Activated naive CD8-positive, alpha-beta T cell treated with anti-CD3 and anti-CD28 coated beads, Interleukin-2, amount 10 ng/mL, durations not matched to agents 7 days and 5 days (primary cell): Measurements from ENCODE around the gene PRKG1. TPM values are rescaled to one million over a fixed set of nuclear protein-coding genes. Genes with fewer than 3 reads are reported as not detected.
"Not testable (repeated sequence)": the region's sequence is repeated elsewhere in the genome, so short reads cannot be mapped to it uniquely, and the experiment has no call there.

Experiments used
- ATAC-seq: fragments of 150-1000 bp; cut with Tn5 transposase; one replicate; pipeline ENCODE4 v1.10.0; 2021; ENCODE audit warnings: low read depth, moderate library complexity
- POLR2A ChIA-PET: fragments of 350-600 bp; sonication (Branson Sonifier 250); formaldehyde crosslinking; loops from one replicate; lab custom pipeline; 2021; ENCODE audit warnings: antibody characterized with exemption; lab: Charles Lee
- DNase-seq: peaks from one replicate; pipeline ENCODE4 v3.0.0; 2021
- H3K27ac Mint-ChIP-seq: one replicate; pipeline ENCODE4 v1.8.0; 2022; ENCODE audit warnings: mild to moderate bottlenecking, mixed read lengths
- H3K27me3 Mint-ChIP-seq: one replicate; pipeline ENCODE4 v1.8.0; 2022; ENCODE audit warnings: mild to moderate bottlenecking, moderate library complexity, mixed read lengths
- H3K36me3 Mint-ChIP-seq: one replicate; pipeline ENCODE4 v1.8.0; 2021; ENCODE audit warnings: mild to moderate bottlenecking, mixed read lengths
- H3K4me1 Mint-ChIP-seq: one replicate; pipeline ENCODE4 v1.8.0; 2021; ENCODE audit warnings: mixed read lengths
- H3K4me3 Mint-ChIP-seq: one replicate; pipeline ENCODE4 v1.8.0; 2022; ENCODE audit warnings: mild to moderate bottlenecking, moderate library complexity, mixed read lengths
- H3K9me3 Mint-ChIP-seq: one replicate; pipeline ENCODE4 v1.8.0; 2021; ENCODE audit warnings: mixed read lengths
- total RNA-seq, 2 experiments: library from RNA; stranded (reverse); gene quantifications; one replicate each; pipeline ENCODE4 v1.2.3, GENCODE V29; 2021

The PRKG1 gene
- total RNA-seq, 2 experiments from 2014 or later = not detected

DNA sequence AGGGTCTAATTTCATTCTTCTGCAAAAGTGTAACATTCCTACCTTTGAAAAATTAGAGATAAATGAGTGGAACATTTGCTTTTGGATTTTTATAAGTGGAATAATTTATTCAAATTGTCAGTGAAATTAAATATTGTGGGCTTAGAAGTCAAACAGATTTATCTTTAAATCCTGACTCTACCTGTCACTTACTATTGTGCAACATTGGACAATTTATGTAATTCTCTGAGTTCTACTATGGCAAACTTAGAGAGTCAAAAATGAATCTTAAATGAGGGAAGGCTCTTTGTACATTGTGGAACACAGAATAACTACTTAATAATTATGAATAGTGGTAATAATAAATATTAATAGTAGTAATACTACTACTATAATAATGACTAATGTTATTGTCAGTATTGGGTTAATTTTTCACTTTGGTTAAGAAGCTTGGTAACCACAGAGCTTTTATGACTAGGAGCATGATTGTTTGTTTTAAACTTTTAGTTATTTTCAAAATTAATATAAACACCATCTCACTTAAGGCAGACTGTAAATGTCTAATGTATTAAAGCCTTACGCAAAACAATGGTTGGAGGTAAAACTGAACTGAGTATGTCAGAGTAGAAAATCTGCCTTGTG lies 70.0 kb downstream of the PRKG1 start:
- Mint-ChIP-seq H3K36me3 (no peaks in the 10 kb centered on the region), H3K4me1 (no peaks in the 10 kb centered on the region), H3K27ac (no peak overlapping the region), H3K27me3 (no peaks in the 10 kb centered on the region), H3K9me3 (no peaks in the 10 kb centered on the region), H3K4me3 (no peak overlapping the region)
- POLR2A ChIA-PET = no interaction called here
- ATAC-seq = no peak
- no peak for DNase-seq

DNA sequence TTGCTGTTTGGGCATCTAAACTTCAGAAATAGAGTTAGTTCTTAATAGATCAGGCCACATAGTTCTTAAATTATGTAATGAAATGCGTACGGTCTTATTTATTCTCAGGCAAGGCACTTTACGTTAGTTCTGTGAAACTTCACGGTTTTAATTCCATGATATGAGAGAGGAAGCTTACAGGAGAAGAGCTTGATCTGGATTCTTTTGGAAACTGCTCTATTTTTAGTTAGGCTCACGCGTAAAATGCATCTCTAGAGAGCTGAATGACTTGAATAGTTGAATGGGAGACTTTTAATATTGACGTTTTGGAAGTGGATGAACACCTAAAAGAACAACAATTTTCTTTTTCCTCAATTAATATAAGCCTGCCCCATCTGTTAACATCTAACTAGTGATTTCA lies 71.1 kb downstream of the PRKG1 start:
- no peaks in the 10 kb centered on the region for H3K36me3 Mint-ChIP-seq
- POLR2A ChIA-PET = no interaction called here
- no peaks in the 10 kb centered on the region for H3K4me1 Mint-ChIP-seq
- ATAC-seq = no peak
- no peaks in the 10 kb centered on the region for H3K27me3 Mint-ChIP-seq
- H3K27ac Mint-ChIP-seq = no peak overlapping the region
- no peak for DNase-seq
- H3K9me3 Mint-ChIP-seq = no peaks in the 10 kb centered on the region
- H3K4me3 Mint-ChIP-seq = no peak overlapping the region

GRCh38 chr10:51147644-51148399 lies 73.5 kb downstream of the PRKG1 start:
- no peaks in the 10 kb centered on the region for H3K4me1 Mint-ChIP-seq
- H3K27me3 Mint-ChIP-seq = no peaks in the 10 kb centered on the region
- H3K27ac Mint-ChIP-seq = no peak overlapping the region
- H3K9me3 Mint-ChIP-seq = no peaks in the 10 kb centered on the region
- DNase-seq (no peak), ATAC-seq (no peak)
- POLR2A ChIA-PET = no interaction called here
- H3K36me3 Mint-ChIP-seq = no peaks in the 10 kb centered on the region
- no peak overlapping the region for H3K4me3 Mint-ChIP-seq

- POLR2A ChIA-PET = no interaction called here
- no peaks in the 10 kb centered on the region for H3K4me1 Mint-ChIP-seq
- H3K36me3 Mint-ChIP-seq = no peaks in the 10 kb centered on the region
- no peak for DNase-seq
- H3K27me3 Mint-ChIP-seq = no peaks in the 10 kb centered on the region
- ATAC-seq = no peak
- no peaks in the 10 kb centered on the region for H3K9me3 Mint-ChIP-seq
- no peak overlapping the region for H3K4me3 Mint-ChIP-seq
- H3K27ac Mint-ChIP-seq = no peak overlapping the region
These were observed 82.6 kb downstream of the PRKG1 start for GRCh38 chr10:51156926-51157325.

DNA sequence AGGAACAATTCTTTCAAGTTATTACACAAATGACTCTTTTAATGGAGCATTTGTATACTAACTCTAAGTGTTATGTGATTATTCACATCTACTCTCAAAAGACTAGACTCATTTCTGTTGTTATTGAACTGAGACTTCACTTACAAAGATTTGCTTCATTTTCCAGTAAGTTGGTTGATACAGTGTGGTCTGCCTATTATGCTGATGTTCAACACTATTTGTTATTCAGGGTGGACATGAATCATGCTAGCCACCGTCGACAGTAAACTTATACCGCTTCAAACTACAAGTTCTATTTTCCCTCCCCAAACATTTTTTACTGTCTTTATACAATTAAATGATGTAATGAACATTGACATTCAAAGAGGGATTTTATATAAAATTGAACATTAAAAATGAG lies 84.5 kb downstream of the PRKG1 start:
- ATAC-seq (no peak), DNase-seq (no peak)
- no peak overlapping the region for H3K27ac Mint-ChIP-seq
- no peaks in the 10 kb centered on the region for H3K9me3 Mint-ChIP-seq
- no peaks in the 10 kb centered on the region for H3K27me3 Mint-ChIP-seq
- H3K4me1 Mint-ChIP-seq = no peaks in the 10 kb centered on the region
- POLR2A ChIA-PET = no interaction called here
- no peak overlapping the region for H3K4me3 Mint-ChIP-seq
- H3K36me3 Mint-ChIP-seq = no peaks in the 10 kb centered on the region

GRCh38 chr10:51159841-51160240 lies 85.6 kb downstream of the PRKG1 start:
- Mint-ChIP-seq H3K36me3 (no peaks in the 10 kb centered on the region), H3K9me3 (no peaks in the 10 kb centered on the region), H3K27me3 (no peaks in the 10 kb centered on the region), H3K4me3 (no peak overlapping the region), H3K4me1 (no peaks in the 10 kb centered on the region), H3K27ac (no peak overlapping the region)
- DNase-seq (no peak), ATAC-seq (no peak)
- POLR2A ChIA-PET = no interaction called here

- no peaks in the 10 kb centered on the region for H3K27me3 Mint-ChIP-seq
- no peak overlapping the region for H3K4me3 Mint-ChIP-seq
- H3K4me1 Mint-ChIP-seq = no peaks in the 10 kb centered on the region
- H3K9me3 Mint-ChIP-seq = no peaks in the 10 kb centered on the region
- POLR2A ChIA-PET = no interaction called here
- DNase-seq (no peak), ATAC-seq (no peak)
- H3K27ac Mint-ChIP-seq = no peak overlapping the region
- no peaks in the 10 kb centered on the region for H3K36me3 Mint-ChIP-seq
These were observed 87.7 kb downstream of the PRKG1 start for GRCh38 chr10:51162002-51162401.

- DNase-seq, H3K27ac Mint-ChIP-seq, H3K4me3 Mint-ChIP-seq, H3K27me3 Mint-ChIP-seq, POLR2A ChIA-PET, H3K4me1 Mint-ChIP-seq, ATAC-seq, H3K9me3 Mint-ChIP-seq, H3K36me3 Mint-ChIP-seq: not testable (repeated sequence)
These were observed 89.2 kb downstream of the PRKG1 start for GRCh38 chr10:51163380-51164049.

DNA sequence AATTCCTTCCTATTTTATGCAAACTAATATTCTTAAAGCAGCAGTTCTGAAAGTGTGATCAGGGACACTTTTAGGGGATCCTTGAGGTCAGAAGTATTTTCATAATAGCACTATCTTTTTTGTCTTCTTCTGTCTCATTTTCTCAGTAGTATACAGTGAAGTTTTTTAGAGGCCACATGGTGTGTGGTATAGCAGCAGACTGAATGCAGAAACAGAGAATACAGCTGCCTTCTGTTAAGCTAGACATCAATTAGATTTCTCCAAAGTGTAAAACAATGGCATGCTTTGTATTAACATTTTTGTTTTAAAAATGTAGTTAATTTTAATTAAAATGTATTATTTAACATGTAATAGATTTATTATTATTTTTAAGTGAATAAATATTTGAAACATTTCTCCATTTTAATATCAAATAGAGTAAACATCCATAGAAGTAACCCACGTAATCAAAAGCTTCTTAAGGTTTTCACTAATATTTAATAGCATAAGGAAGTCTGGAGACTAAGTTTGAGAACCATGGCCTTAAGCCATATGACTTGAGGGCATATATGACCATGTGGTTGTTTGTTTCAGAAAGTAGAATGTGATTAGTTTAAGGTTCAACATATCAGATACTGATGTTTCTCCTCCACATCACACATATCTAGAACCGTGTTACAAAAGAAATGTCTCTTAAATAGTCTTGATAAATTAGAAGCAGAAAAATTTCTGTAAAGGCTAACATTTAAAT lies 94.0 kb downstream of the PRKG1 start:
- H3K36me3 Mint-ChIP-seq = no peaks in the 10 kb centered on the region
- no peaks in the 10 kb centered on the region for H3K27me3 Mint-ChIP-seq
- H3K9me3 Mint-ChIP-seq = no peaks in the 10 kb centered on the region
- no peak for DNase-seq
- POLR2A ChIA-PET = no interaction called here
- no peak overlapping the region for H3K4me3 Mint-ChIP-seq
- no peak for ATAC-seq
- H3K27ac Mint-ChIP-seq = no peak overlapping the region
- no peaks in the 10 kb centered on the region for H3K4me1 Mint-ChIP-seq

DNA sequence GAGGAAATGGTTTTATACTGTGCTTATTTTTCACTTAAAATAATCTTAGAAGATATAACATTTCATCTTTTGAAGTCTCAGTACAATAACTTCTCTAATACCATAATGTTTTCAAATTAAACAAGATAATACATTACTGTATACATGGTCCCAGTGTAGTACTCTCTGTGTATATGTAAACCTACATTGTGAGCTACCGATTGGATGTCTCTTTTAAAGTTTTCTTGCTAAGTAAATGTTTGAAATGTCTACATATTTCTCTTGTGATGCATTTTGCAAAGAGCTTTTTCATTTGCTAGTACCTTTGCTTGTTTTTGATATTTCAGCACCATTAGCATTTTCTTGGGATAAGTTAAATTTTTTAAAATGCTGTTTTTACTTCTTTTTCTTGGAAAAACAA lies 94.8 kb downstream of the PRKG1 start:
- DNase-seq = no peak
- no peaks in the 10 kb centered on the region for H3K4me1 Mint-ChIP-seq
- no peaks in the 10 kb centered on the region for H3K27me3 Mint-ChIP-seq
- ATAC-seq = no peak
- no peaks in the 10 kb centered on the region for H3K36me3 Mint-ChIP-seq
- POLR2A ChIA-PET = no interaction called here
- H3K27ac Mint-ChIP-seq = no peak overlapping the region
- H3K9me3 Mint-ChIP-seq = no peaks in the 10 kb centered on the region
- H3K4me3 Mint-ChIP-seq = no peak overlapping the region

- POLR2A ChIA-PET = no interaction called here
- Mint-ChIP-seq H3K4me3 (no peak overlapping the region), H3K36me3 (no peaks in the 10 kb centered on the region), H3K27ac (no peak overlapping the region), H3K4me1 (no peaks in the 10 kb centered on the region), H3K27me3 (no peaks in the 10 kb centered on the region), H3K9me3 (no peaks in the 10 kb centered on the region)
- ATAC-seq (no peak), DNase-seq (no peak)
These were observed 96.4 kb downstream of the PRKG1 start for GRCh38 chr10:51170518-51171245.

GRCh38 chr10:51171946-51172345 lies 97.7 kb downstream of the PRKG1 start:
- H3K4me1 Mint-ChIP-seq = no peaks in the 10 kb centered on the region
- no peaks in the 10 kb centered on the region for H3K36me3 Mint-ChIP-seq
- no peaks in the 10 kb centered on the region for H3K9me3 Mint-ChIP-seq
- no peak overlapping the region for H3K27ac Mint-ChIP-seq
- H3K27me3 Mint-ChIP-seq = no peaks in the 10 kb centered on the region
- no peak overlapping the region for H3K4me3 Mint-ChIP-seq
- no peak for ATAC-seq
- POLR2A ChIA-PET = no interaction called here
- DNase-seq = no peak
